Left colon (tissue), 2 donors: ENCODE measurements around the gene MAPK13. TPM values are rescaled to one million over a fixed set of nuclear protein-coding genes. Genes with fewer than 3 reads are reported as not detected.
"Not testable (repeated sequence)": the region's sequence is repeated elsewhere in the genome, so short reads cannot be mapped to it uniquely, and the experiment has no call there.

Experiments used
- ATAC-seq: fragments of 200-7000 bp; cut with Tn5 transposase; one replicate; pipeline ENCODE4 v1.9.1; 2020; ENCODE audit warnings: mild to moderate bottlenecking, moderate library complexity
- DNase-seq, 2 donors: peaks; one replicate each; pipeline ENCODE4 v3.0.0-alpha.2; 2020
- intact Hi-C, 2 donors: fragments of 100-400 bp; cut with DNase I in 1 of 2; cut with micrococcal nuclease in 1 of 2; formaldehyde crosslinking; loops; one replicate each; pipeline versions ENCODE4 v1.11.2 to v1.14.0; 2022; cut with DNase I, micrococcal nuclease
- long read RNA-seq: library from polyadenylated mRNA; unstranded; transcript quantifications from one replicate; pipeline ENCODE4 v2.0.0, GENCODE V29; 2021
- total RNA-seq, 2 donors: library from RNA; stranded (reverse); fragmentation: NEBNext Ultra II Directional; extraction: Animal tissue kit (Norgen Biotek cat#: 25700); gene quantifications; one replicate each; pipeline ENCODE4 v1.2.1, GENCODE V29; 2021
- donor health status: DM: no; HTN: no; CAD: no.
- donor health status: DM: yes; HTN: yes; CAD: no.

MAPK13 gene
- total RNA-seq, result 100 to 1,000 TPM; 184 to 186 TPM
- long read RNA-seq, full-length matches to known transcripts, result 525 of 643 reads
- long read RNA-seq, partial matches to known transcripts, result 41 of 643 reads
- long read RNA-seq, other reads (novel, unspliced or antisense), result 77 of 643 reads

GRCh38 chr6:36129941-36130666, at the start of gene MAPK13:
TSS of gene MAPK13 (plus strand) at chr6:36130513. CDS start at chr6:36130583, 70 bp downstream.
- ATAC-seq, result peak; percentile 71
- intact Hi-C loops, result loop anchor here in 1 of 2 donors (5.0 kb wide), 1 partner anchor 62 kb away; no protein-coding TSS in a partner anchor
- DNase-seq, result peak; percentile 52 to 74

- no peak for ATAC-seq
- intact Hi-C loops, result no loop called here
- no peak for DNase-seq
Observed at GRCh38 chr6:36082318-36082717, 48.0 kb upstream of the MAPK13 start.

GRCh38 chr6:36083446-36083845, 46.9 kb upstream of the MAPK13 start:
- ATAC-seq (no peak), DNase-seq (no peak)
- intact Hi-C loops, result no loop called here

GRCh38 chr6:36088204-36088603, 42.1 kb upstream of the MAPK13 start:
- intact Hi-C loops, DNase-seq, ATAC-seq: not testable (repeated sequence)

- ATAC-seq, result no peak
- intact Hi-C loops, result no loop called here
Observed at GRCh38 chr6:36089048-36089447, 41.3 kb upstream of the MAPK13 start.

GRCh38 chr6:36094238-36094637, 36.1 kb upstream of the MAPK13 start:
- ATAC-seq (no peak), DNase-seq (no peak)
- intact Hi-C loops, result loop anchor here (2.0 to 10.0 kb wide), 2 partner anchors 67 to 69 kb away; partner anchors contain the start of genes MAPK14 (in 2 of the 2) and SLC26A8 (in 1 of the 2)

More at GRCh38 chr6:36089048-36089447, 41.3 kb upstream of the MAPK13 start:
- DNase-seq, result no peak

GRCh38 chr6:36094753-36095496, 35.4 kb upstream of the MAPK13 start:
- intact Hi-C loops, result loop anchor here (2.0 to 10.0 kb wide), 2 partner anchors 68 to 70 kb away; partner anchors contain the start of genes MAPK14 (in 2 of the 2) and SLC26A8 (in 1 of the 2)
- ATAC-seq, result peak; percentile 81
- peak; percentile 81 to 92 for DNase-seq

GRCh38 chr6:36095497-36096391, 34.6 kb upstream of the MAPK13 start:
- peak; percentile 95 for ATAC-seq
- peak; percentile 69 to 83 for DNase-seq
- intact Hi-C loops, result loop anchor here (2.0 to 10.0 kb wide), 2 partner anchors 69 to 71 kb away; partner anchors contain the start of genes MAPK14 (in 2 of the 2) and SLC26A8 (in 1 of the 2)

- DNase-seq, result no peak
- intact Hi-C loops, result loop anchor here in 1 of 2 donors (10.0 kb wide), 1 partner anchor 74 kb away; the partner anchor contains the start of genes MAPK14 and SLC26A8
- no peak for ATAC-seq
Observed at GRCh38 chr6:36098253-36098919, 31.9 kb upstream of the MAPK13 start.

GRCh38 chr6:36098920-36099647, 31.2 kb upstream of the MAPK13 start:
- no peak for ATAC-seq
- intact Hi-C loops, result loop anchor here in 1 of 2 donors (10.0 kb wide), 1 partner anchor 74 kb away; the partner anchor contains the start of genes MAPK14 and SLC26A8
- DNase-seq, result no peak

- DNase-seq, result no peak
- intact Hi-C loops, result loop anchor here in 1 of 2 donors (10.0 kb wide), 1 partner anchor 75 kb away; the partner anchor contains the start of genes MAPK14 and SLC26A8
- ATAC-seq, result no peak
Observed at GRCh38 chr6:36099869-36100483, 30.3 kb upstream of the MAPK13 start.

- DNase-seq, result no peak
- intact Hi-C loops, result no loop called here
Observed at GRCh38 chr6:36101691-36102090, 28.6 kb upstream of the MAPK13 start.

GRCh38 chr6:36102853-36103252, 27.5 kb upstream of the MAPK13 start:
- intact Hi-C loops, result no loop called here
- ATAC-seq, result no peak
- DNase-seq, result no peak

More at GRCh38 chr6:36101691-36102090, 28.6 kb upstream of the MAPK13 start:
- no peak for ATAC-seq

GRCh38 chr6:36104836-36105235, 25.5 kb upstream of the MAPK13 start:
- DNase-seq (no peak), ATAC-seq (no peak)
- intact Hi-C loops, result no loop called here

GRCh38 chr6:36109092-36109491, 21.2 kb upstream of the MAPK13 start:
- no peak for DNase-seq
- intact Hi-C loops, result no loop called here
- no peak for ATAC-seq

GRCh38 chr6:36110050-36110449, 20.3 kb upstream of the MAPK13 start:
- no peak for ATAC-seq
- intact Hi-C loops, result no loop called here
- DNase-seq, result no peak
